Neuronal stem cell (in vitro differentiated cells): Measurements from ENCODE around the gene FAM107A.
"Not testable (repeated sequence)": the region's sequence is repeated elsewhere in the genome, so short reads cannot be mapped to it uniquely, and the experiment has no call there.

Experiments
- DNase-seq: peaks from one replicate; pipeline ENCODE4 v3.0.0-alpha.2; 2013; ENCODE audit warnings: low spot score
- H2AFZ ChIP-seq: one replicate; pipeline ENCODE4 v1.6.1; 2013; ENCODE audit warnings: mild to moderate bottlenecking, low read length, inconsistent platforms
- H2AK5ac ChIP-seq: 2 replicates; pipeline ENCODE4 v1.6.1; 2013; ENCODE audit warnings: low read depth, mild to moderate bottlenecking, inconsistent platforms, low read length, moderate library complexity, mixed read lengths
- H2BK120ac ChIP-seq: 2 replicates; pipeline ENCODE4 v1.6.1; 2013; ENCODE audit warnings: low read depth, mild to moderate bottlenecking, inconsistent platforms, low read length, moderate library complexity, mixed read lengths
- H2BK12ac ChIP-seq: one replicate; pipeline ENCODE4 v1.6.1; 2013; ENCODE audit warnings: low read length, inconsistent platforms
- H2BK15ac ChIP-seq: 2 replicates; pipeline ENCODE4 v1.6.1; 2013; ENCODE audit warnings: mild to moderate bottlenecking, low read length, inconsistent platforms, mixed read lengths
- H2BK5ac ChIP-seq: one replicate; pipeline ENCODE4 v1.6.1; 2013; ENCODE audit warnings: inconsistent platforms, mild to moderate bottlenecking, low read length, moderate library complexity
- H3K14ac ChIP-seq: one replicate; pipeline ENCODE4 v1.6.1; 2013; ENCODE audit warnings: low read length, inconsistent platforms
- H3K18ac ChIP-seq: 2 replicates; pipeline ENCODE4 v1.6.1; 2013; ENCODE audit warnings: low read length, inconsistent platforms
- H3K23ac ChIP-seq: 2 replicates; pipeline ENCODE4 v1.6.1; 2013; ENCODE audit warnings: low read depth, mild to moderate bottlenecking, mixed read lengths, low read length, inconsistent platforms; ENCODE audit not compliant: poor library complexity
- H3K27ac ChIP-seq: replicated peaks from 3 replicates; pipeline ENCODE4 v1.5.1; 2013; ENCODE audit warnings: low read length, inconsistent platforms
- H3K27me3 ChIP-seq, 3 experiments: 2 replicates each; pipeline ENCODE4 v1.6.1; 2013; ENCODE audit warnings: low read length in 3 of 3, mild to moderate bottlenecking in 2 of 3, inconsistent platforms in 1 of 3, low read depth in 1 of 3, mixed read lengths in 1 of 3, moderate library complexity in 1 of 3; ENCODE audit not compliant: control insufficient read depth in 3 of 3, insufficient read depth in 3 of 3
- H3K36me3 ChIP-seq, 2 donors: replicated peaks in 1 of 2; 2 replicates each; pipeline ENCODE4 v1.6.1; 2013; ENCODE audit warnings: low read length in 2 of 2; ENCODE audit not compliant: control insufficient read depth in 2 of 2, insufficient read depth in 2 of 2
- H3K4ac ChIP-seq: 2 replicates; pipeline ENCODE4 v1.6.1; 2013; ENCODE audit warnings: inconsistent platforms, mild to moderate bottlenecking, low read length, moderate library complexity
- H3K4me1 ChIP-seq, 2 donors: 1 replicate in 1 of 2; 2 replicates in 1 of 2; pipeline ENCODE4 v1.6.1; 2013; ENCODE audit warnings: low read length in 2 of 2, low read depth in 1 of 2; ENCODE audit not compliant: control insufficient read depth in 2 of 2, insufficient read depth in 1 of 2
- H3K4me2 ChIP-seq: one replicate; pipeline ENCODE4 v1.6.1; 2013; ENCODE audit warnings: mild to moderate bottlenecking, low read length, inconsistent platforms; ENCODE audit not compliant: insufficient read depth, poor library complexity, severe bottlenecking
- H3K4me3 ChIP-seq, 2 donors: 2 replicates each; pipeline ENCODE4 v1.5.1; 2013; ENCODE audit warnings: low read length in 2 of 2, mild to moderate bottlenecking in 2 of 2, inconsistent platforms in 1 of 2, moderate library complexity in 1 of 2
- H3K79me1 ChIP-seq: one replicate; pipeline ENCODE4 v1.6.1; 2013; ENCODE audit warnings: low read depth, mild to moderate bottlenecking, inconsistent platforms, low read length, moderate library complexity
- H3K9ac ChIP-seq: one replicate; pipeline ENCODE4 v1.6.1; 2013; ENCODE audit warnings: mild to moderate bottlenecking, low read depth, low read length, inconsistent platforms; ENCODE audit not compliant: poor library complexity
- H3K9me3 ChIP-seq, 2 donors: replicated peaks in 1 of 2; 2 replicates each; pipeline versions ENCODE3 to v1.6.1; 2013; ENCODE audit warnings: low read length in 2 of 2, mild to moderate bottlenecking in 2 of 2, inconsistent platforms in 1 of 2, low read depth in 1 of 2, mixed read lengths in 1 of 2, moderate library complexity in 1 of 2; ENCODE audit not compliant: control insufficient read depth in 2 of 2, insufficient read depth in 1 of 2
- H4K8ac ChIP-seq: one replicate; pipeline ENCODE4 v1.6.1; 2013; ENCODE audit warnings: low read depth, mild to moderate bottlenecking, inconsistent platforms, low read length, moderate library complexity
- H4K91ac ChIP-seq: one replicate; pipeline ENCODE4 v1.6.1; 2013; ENCODE audit warnings: low read length, low read depth, mild to moderate bottlenecking, inconsistent platforms; ENCODE audit not compliant: poor library complexity
- WGBS, 2 donors: extraction: QIAGEN DNeasy Blood & Tissue Kit; methylation state at CpG; one replicate each; pipeline ENCODE4 v1.1.7; 2013; ENCODE audit warnings: missing lambda C conversion rate in 2 of 2, mixed read lengths in 1 of 2; ENCODE audit not compliant: insufficient read length in 2 of 2, insufficient replicate concordance in 1 of 2; ENCODE audit errors: extremely low coverage in 2 of 2; 5-methylcytosine and 5-hydroxymethylcytosine counted together

Gene FAM107A

DNA sequence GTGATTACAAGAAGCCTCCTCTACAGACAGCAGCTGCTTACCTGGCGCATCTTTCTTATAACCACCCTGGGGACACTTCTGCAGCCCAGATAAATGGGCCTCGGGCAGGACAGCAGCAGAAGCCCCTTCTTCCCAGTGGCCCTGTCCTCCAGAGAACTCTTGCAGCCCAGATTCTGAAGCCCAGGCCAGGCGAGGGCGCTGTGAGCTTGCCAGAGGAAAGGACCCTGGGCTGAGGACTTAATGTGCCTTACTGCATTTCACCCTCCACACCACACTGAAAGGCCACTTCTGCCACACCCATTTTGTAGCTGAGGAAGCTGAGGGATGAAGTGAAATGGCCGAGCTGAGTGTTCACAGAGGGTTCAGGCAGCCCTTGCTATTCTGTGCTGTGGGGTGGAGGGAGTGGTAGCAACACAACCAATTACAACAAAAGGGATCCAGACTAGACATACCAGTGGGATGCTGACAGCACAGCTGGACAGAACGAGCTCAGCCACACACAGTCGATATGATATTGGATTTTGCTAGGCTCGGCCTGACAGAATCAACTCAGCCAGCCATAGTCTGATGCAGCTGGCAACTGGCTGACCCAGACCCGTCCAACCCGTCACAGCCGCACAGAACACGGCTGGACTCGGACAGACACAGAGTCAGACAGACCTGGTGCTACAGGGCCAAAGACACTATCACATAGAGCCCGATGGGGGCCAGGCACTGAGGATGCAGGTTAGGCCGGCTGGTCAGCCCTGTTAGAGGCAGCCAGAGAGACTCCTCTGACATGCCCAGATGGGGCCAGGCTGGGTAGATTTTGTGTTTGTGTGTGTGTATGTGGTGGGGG lies 47.5 kb downstream of the FAM107A start:
- Histone ChIP-seq H2BK5ac (peak overlapping the region; percentile 4), H2AFZ (peak overlapping the region; percentile 64), H2AK5ac (peak overlapping the region; percentile 53), H2BK12ac (peak overlapping the region; percentile 86), H3K27ac (no peak overlapping the region), H2BK15ac (peak overlapping the region; percentile 46), H3K9me3 (no peaks in the 10 kb centered on the region), H3K4me2 (no peak overlapping the region), H3K23ac (no peak overlapping the region), H3K4me1 (peaks cover 14% of the 10 kb centered on the region in 2 donors), H4K8ac (no peak overlapping the region), H3K27me3 (no peaks in the 10 kb centered on the region), H4K91ac (peak overlapping the region; percentile 73), H3K14ac (no peak overlapping the region), H2BK120ac (no peak overlapping the region), H3K79me1 (no peaks in the 10 kb centered on the region), H3K36me3 (no peaks in the 10 kb centered on the region), H3K4me3 (no peak overlapping the region), H3K4ac (no peak overlapping the region), H3K9ac (peak overlapping the region; percentile 34), H3K18ac (no peak overlapping the region)
- no CpG with 5 or more reads among the region's 15 CpGs for WGBS, 2 donors
- peak; percentile 51 for DNase-seq

DNA sequence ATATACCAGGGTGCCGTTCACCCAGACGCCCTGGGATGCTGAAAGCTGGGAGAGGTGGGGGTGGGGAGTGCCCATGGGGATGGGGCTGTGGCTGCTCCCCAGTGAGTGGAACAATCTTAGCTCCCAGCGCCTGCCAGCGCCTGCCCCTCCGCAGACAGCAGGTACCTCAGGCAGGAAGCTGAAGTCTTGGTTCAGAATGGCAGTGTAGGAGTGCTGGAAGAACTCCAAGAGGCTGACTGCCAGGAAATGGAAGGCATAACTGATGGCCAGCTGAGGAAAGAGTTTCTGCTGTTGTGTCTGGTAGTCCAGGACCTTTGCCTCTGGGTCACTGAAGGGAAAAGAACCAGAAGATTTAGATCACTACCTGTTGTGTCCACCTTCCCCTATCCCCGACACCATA lies 48.6 kb downstream of the FAM107A start:
- H3K18ac ChIP-seq, result peak overlapping the region; percentile 1
- no peak for DNase-seq
- H3K4me1 ChIP-seq, result peaks cover 14% of the 10 kb centered on the region in 2 donors
- H2BK120ac ChIP-seq, result no peak overlapping the region
- H3K4ac ChIP-seq, result no peak overlapping the region
- H3K4me2 ChIP-seq, result no peak overlapping the region
- no peaks in the 10 kb centered on the region for H3K9me3 ChIP-seq
- H2BK15ac ChIP-seq, result no peak overlapping the region
- no CpG with 5 or more reads among the region's 6 CpGs for WGBS, 2 donors
- H3K14ac ChIP-seq, result no peak overlapping the region
- no peaks in the 10 kb centered on the region for H3K27me3 ChIP-seq
- H3K79me1 ChIP-seq, result no peaks in the 10 kb centered on the region
- no peak overlapping the region for H2BK5ac ChIP-seq
- H4K91ac ChIP-seq, result no peak overlapping the region
- no peak overlapping the region for H3K27ac ChIP-seq
- no peak overlapping the region for H4K8ac ChIP-seq
- H2AK5ac ChIP-seq, result peak overlapping the region; percentile 6
- H3K36me3 ChIP-seq, result no peaks in the 10 kb centered on the region
- no peak overlapping the region for H2BK12ac ChIP-seq
- no peak overlapping the region for H2AFZ ChIP-seq
- no peak overlapping the region for H3K4me3 ChIP-seq
- no peak overlapping the region for H3K23ac ChIP-seq
- no peak overlapping the region for H3K9ac ChIP-seq

DNA sequence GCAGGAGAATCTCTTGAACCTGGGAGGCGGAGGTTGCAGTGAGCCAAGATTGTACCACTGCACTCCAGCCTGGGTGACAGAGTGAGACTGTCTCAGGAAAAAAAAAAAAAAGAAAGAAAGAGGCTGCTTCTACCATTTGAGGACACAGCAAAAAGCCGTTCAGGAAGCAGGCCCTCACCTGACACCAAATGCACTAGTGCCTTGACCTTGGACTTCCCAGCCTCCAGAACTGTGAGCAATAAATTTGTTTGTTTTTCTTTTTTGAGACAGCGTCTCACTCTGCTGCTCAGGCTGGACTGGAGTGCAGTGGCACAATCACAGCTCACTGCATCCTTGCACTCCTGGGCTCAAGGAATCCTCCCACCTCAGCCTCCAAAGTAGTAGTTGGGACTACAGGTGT lies 49.8 kb downstream of the FAM107A start:
- H3K9ac ChIP-seq, H4K91ac ChIP-seq, H3K79me1 ChIP-seq, H3K18ac ChIP-seq, H3K14ac ChIP-seq, H2BK5ac ChIP-seq, H3K9me3 ChIP-seq, H2BK12ac ChIP-seq, H2AK5ac ChIP-seq, H3K23ac ChIP-seq, H2BK15ac ChIP-seq, DNase-seq, H3K36me3 ChIP-seq, H3K4me2 ChIP-seq, H3K4me3 ChIP-seq, H3K27ac ChIP-seq, H3K4ac ChIP-seq, H3K27me3 ChIP-seq, H2AFZ ChIP-seq, H4K8ac ChIP-seq, H2BK120ac ChIP-seq: not testable (repeated sequence)
- peaks cover 17% of the 10 kb centered on the region in 2 donors for H3K4me1 ChIP-seq
- WGBS, 2 donors, result no CpG with 5 or more reads among the region's 3 CpGs

DNA sequence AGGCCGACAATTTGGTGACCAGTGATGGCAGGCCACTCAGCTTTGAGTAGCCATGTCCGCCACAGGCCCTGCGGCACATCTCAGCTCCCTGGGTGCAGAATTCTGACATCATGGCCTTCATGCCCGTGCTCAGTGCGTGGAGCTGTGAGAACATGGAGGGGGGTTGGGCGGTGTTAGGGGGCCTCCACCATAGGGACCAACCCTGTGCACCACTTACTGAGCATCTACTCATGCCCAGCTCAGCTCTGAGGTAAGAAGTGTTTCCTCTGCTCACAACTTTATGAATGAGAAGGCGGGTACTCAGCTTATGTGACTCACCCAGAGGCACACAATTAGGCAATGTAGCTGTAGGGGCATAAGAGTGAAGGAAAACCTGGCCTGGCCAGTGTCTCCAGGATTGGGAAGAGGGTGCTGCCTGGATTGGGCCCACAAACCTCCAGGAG lies 50.7 kb downstream of the FAM107A start:
- H2BK5ac ChIP-seq, result no peak overlapping the region
- H3K9me3 ChIP-seq, result no peaks in the 10 kb centered on the region
- no peak overlapping the region for H3K23ac ChIP-seq
- H2BK15ac ChIP-seq, result no peak overlapping the region
- no peak overlapping the region for H3K27ac ChIP-seq
- no peak overlapping the region for H3K4me3 ChIP-seq
- WGBS, 2 donors, result no CpG with 5 or more reads among the region's 7 CpGs
- no peak overlapping the region for H4K91ac ChIP-seq
- H4K8ac ChIP-seq, result no peak overlapping the region
- DNase-seq, result no peak
- no peak overlapping the region for H3K4ac ChIP-seq
- no peaks in the 10 kb centered on the region for H3K79me1 ChIP-seq
- no peak overlapping the region for H3K9ac ChIP-seq
- H3K4me1 ChIP-seq, result peaks cover 23% of the 10 kb centered on the region in 2 donors
- no peak overlapping the region for H3K4me2 ChIP-seq
- H3K27me3 ChIP-seq, result no peaks in the 10 kb centered on the region
- no peaks in the 10 kb centered on the region for H3K36me3 ChIP-seq
- no peak overlapping the region for H2BK120ac ChIP-seq
- no peak overlapping the region for H2BK12ac ChIP-seq
- H2AK5ac ChIP-seq, result no peak overlapping the region
- H2AFZ ChIP-seq, result peak overlapping the region; percentile 20
- H3K18ac ChIP-seq, result no peak overlapping the region
- no peak overlapping the region for H3K14ac ChIP-seq
